Effector CD8-positive, alpha-beta T cell (primary cell): ENCODE data around the gene MTREX.

ENCODE experiments used
- DNase-seq: peaks from one replicate; lab custom pipeline; 2025; lab: John Stamatoyannopoulos, UW

MTREX gene

GRCh38 chr5:55429221-55429612, 121.4 kb downstream of the MTREX start:
- no peak for DNase-seq

- no peak for DNase-seq
Observed at GRCh38 chr5:55429613-55430253, 121.9 kb downstream of the MTREX start.

GRCh38 chr5:55432549-55432948, 124.8 kb downstream of the MTREX start:
- DNase-seq = no peak

- DNase-seq = no peak
Observed at GRCh38 chr5:55437452-55437851, 129.7 kb downstream of the MTREX start.

- no peak for DNase-seq
Observed at GRCh38 chr5:55437859-55438206, 130.0 kb downstream of the MTREX start.

- no peak for DNase-seq
Observed at GRCh38 chr5:55438998-55439397, 131.2 kb downstream of the MTREX start.

- no peak for DNase-seq
Observed at GRCh38 chr5:55440188-55440646, 132.4 kb downstream of the MTREX start.

GRCh38 chr5:55441107-55441771, 133.4 kb downstream of the MTREX start:
- no peak for DNase-seq

GRCh38 chr5:55441954-55442353, 134.2 kb downstream of the MTREX start:
- DNase-seq = no peak

- no peak for DNase-seq
Observed at GRCh38 chr5:55445791-55446190, 138.0 kb downstream of the MTREX start.

- DNase-seq = no peak
Observed at GRCh38 chr5:55446640-55447351, 139.0 kb downstream of the MTREX start.

GRCh38 chr5:55450050-55450765, 142.4 kb downstream of the MTREX start:
- no peak for DNase-seq

- no peak for DNase-seq
Observed at GRCh38 chr5:55451976-55452375, 144.2 kb downstream of the MTREX start.

GRCh38 chr5:55453211-55453610, 145.4 kb downstream of the MTREX start:
- no peak for DNase-seq

- no peak for DNase-seq
Observed at GRCh38 chr5:55454282-55454681, 146.5 kb downstream of the MTREX start.

GRCh38 chr5:55456216-55456895, 148.6 kb downstream of the MTREX start:
- DNase-seq = no peak

- DNase-seq = no peak
Observed at GRCh38 chr5:55459572-55459971, 151.8 kb downstream of the MTREX start.

GRCh38 chr5:55463613-55464012, 155.8 kb downstream of the MTREX start:
- DNase-seq = no peak

- no peak for DNase-seq
Observed at GRCh38 chr5:55467862-55468551, 160.2 kb downstream of the MTREX start.

- DNase-seq = no peak
Observed at GRCh38 chr5:55469839-55470238, 162.1 kb downstream of the MTREX start.

GRCh38 chr5:55470282-55470681, 162.5 kb downstream of the MTREX start:
- DNase-seq = no peak
